Astrocyte (in vitro differentiated cells and primary cell): ENCODE data around the gene CDH23. TPM values are rescaled to one million over a fixed set of nuclear protein-coding genes. Genes with fewer than 3 reads are reported as not detected.

Source experiments
- DNase-seq: peaks from one replicate; pipeline ENCODE4 v3.0.0-alpha.2; 2010; ENCODE audit warnings: low read depth
- FAIRE-seq: peaks from 2 replicates; lab custom pipeline; 2011; peaks lifted over from hg19 to GRCh38; lab: Jason Lieb, UNC
- H2AFZ ChIP-seq: 2 replicates; pipeline ENCODE4 v1.6.0; 2012; ENCODE audit warnings: low read depth, low read length, inconsistent platforms
- H3K27ac ChIP-seq: 2 replicates; pipeline ENCODE4 v1.5.1; 2011; ENCODE audit warnings: low read depth, low read length, inconsistent platforms
- H3K27me3 ChIP-seq: 2 replicates; pipeline ENCODE4 v1.6.0; 2011; ENCODE audit warnings: low read length, inconsistent platforms; ENCODE audit not compliant: insufficient read depth
- H3K36me3 ChIP-seq: 2 replicates; pipeline ENCODE4 v1.5.1; 2011; ENCODE audit warnings: low read length, inconsistent platforms; ENCODE audit not compliant: insufficient read depth
- H3K4me1 ChIP-seq: 2 replicates; pipeline ENCODE4 v1.5.1; 2011; ENCODE audit warnings: low read length, inconsistent platforms; ENCODE audit not compliant: insufficient read depth
- H3K4me2 ChIP-seq: 2 replicates; pipeline ENCODE4 v1.6.0; 2012; ENCODE audit warnings: low read length, inconsistent platforms
- H3K4me3 ChIP-seq: 2 replicates; pipeline ENCODE4 v1.5.1; 2011; ENCODE audit warnings: low read depth, mild to moderate bottlenecking, low read length, inconsistent platforms; ENCODE audit not compliant: insufficient read depth
- H3K79me2 ChIP-seq: 2 replicates; pipeline ENCODE4 v1.6.0; 2012; ENCODE audit warnings: mild to moderate bottlenecking, low read length, inconsistent platforms; ENCODE audit not compliant: insufficient read depth
- H3K9ac ChIP-seq: 2 replicates; pipeline ENCODE4 v1.6.0; 2012; ENCODE audit warnings: mild to moderate bottlenecking, low read length, inconsistent platforms
- H3K9me3 ChIP-seq: 2 replicates; pipeline ENCODE4 v1.5.1; 2012; ENCODE audit warnings: low read depth, mild to moderate bottlenecking, low read length, inconsistent platforms; ENCODE audit not compliant: insufficient read depth
- H4K20me1 ChIP-seq: 2 replicates; pipeline ENCODE4 v1.6.0; 2012; ENCODE audit warnings: low read length, inconsistent platforms; ENCODE audit not compliant: insufficient read depth
- H3K27ac Mint-ChIP-seq: one replicate; pipeline ENCODE4 v1.8.0; 2021; ENCODE audit warnings: mild to moderate bottlenecking, mixed read lengths; ENCODE audit not compliant: unreplicated experiment
- H3K27me3 Mint-ChIP-seq: one replicate; pipeline ENCODE4 v1.8.0; 2021; ENCODE audit warnings: low read depth, mixed read lengths; ENCODE audit not compliant: unreplicated experiment
- H3K36me3 Mint-ChIP-seq: one replicate; pipeline ENCODE4 v1.8.0; 2021; ENCODE audit warnings: low read depth, mixed read lengths; ENCODE audit not compliant: unreplicated experiment
- H3K4me1 Mint-ChIP-seq: one replicate; pipeline ENCODE4 v1.8.0; 2021; ENCODE audit warnings: low read depth, mixed read lengths; ENCODE audit not compliant: unreplicated experiment
- H3K4me3 Mint-ChIP-seq: one replicate; pipeline ENCODE4 v1.8.0; 2021; ENCODE audit warnings: mild to moderate bottlenecking, moderate library complexity, mixed read lengths; ENCODE audit not compliant: unreplicated experiment
- H3K9me3 Mint-ChIP-seq: one replicate; pipeline ENCODE4 v1.8.0; 2021; ENCODE audit warnings: mild to moderate bottlenecking, mixed read lengths; ENCODE audit not compliant: unreplicated experiment
- CTCF ChIP-seq: IDR thresholded peaks from 2 replicates; pipeline ENCODE4 v1.5.1; 2011; ENCODE audit warnings: low read depth, mild to moderate bottlenecking, inconsistent platforms, low read length, moderate library complexity; ENCODE audit not compliant: insufficient read depth
- EZH2 ChIP-seq: IDR thresholded peaks from 2 replicates; pipeline ENCODE4 v1.6.1; 2012; ENCODE audit warnings: mild to moderate bottlenecking, low read length, inconsistent platforms; ENCODE audit not compliant: insufficient read depth
- total RNA-seq: library from RNA; stranded (reverse); gene quantifications from 2 replicates; pipeline ENCODE4 v1.2.1, GENCODE V29; 2021

The CDH23 gene
- total RNA-seq, 1 donor from 2014 or later: not detected

GRCh38 chr10:71688256-71688655 is 291.5 kb downstream of the CDH23 start:
- H3K36me3 Mint-ChIP-seq: no peaks in the 10 kb centered on the region
- no peak for FAIRE-seq

GRCh38 chr10:71690094-71690720 is 293.5 kb downstream of the CDH23 start:
- FAIRE-seq: no peak
- H3K36me3 ChIP-seq: no peaks in the 10 kb centered on the region
- H3K4me2 ChIP-seq: no peak overlapping the region
- H3K27me3 Mint-ChIP-seq: peaks cover 32% of the 10 kb centered on the region
- H3K27ac Mint-ChIP-seq: no peak overlapping the region
- H4K20me1 ChIP-seq: no peaks in the 10 kb centered on the region
- H2AFZ ChIP-seq: no peak overlapping the region
- no peak overlapping the region for H3K9ac ChIP-seq
- H3K9me3 ChIP-seq: peaks cover 2% of the 10 kb centered on the region
- peaks cover 3% of the 10 kb centered on the region for H3K9me3 Mint-ChIP-seq
- no peaks in the 10 kb centered on the region for H3K79me2 ChIP-seq
- no peak overlapping the region for H3K4me3 Mint-ChIP-seq
- no peak overlapping the region for H3K27ac ChIP-seq
- no peaks in the 10 kb centered on the region for H3K4me1 ChIP-seq
- H3K4me3 ChIP-seq: no peak overlapping the region
- no peak for DNase-seq
- TF ChIP-seq CTCF: no peak
- no peak for TF ChIP-seq EZH2
- H3K27me3 ChIP-seq: peaks cover 12% of the 10 kb centered on the region
- no peaks in the 10 kb centered on the region for H3K36me3 Mint-ChIP-seq
- peaks cover 6% of the 10 kb centered on the region for H3K4me1 Mint-ChIP-seq

More at GRCh38 chr10:71688256-71688655, 291.5 kb downstream of the CDH23 start:
- H3K27ac Mint-ChIP-seq: no peak overlapping the region
- Histone ChIP-seq H3K27me3 (peaks cover 12% of the 10 kb centered on the region), H3K4me2 (no peak overlapping the region), H3K27ac (no peak overlapping the region), H3K9me3 (peaks cover 2% of the 10 kb centered on the region), H4K20me1 (no peaks in the 10 kb centered on the region), H3K9ac (no peak overlapping the region), H3K4me1 (no peaks in the 10 kb centered on the region), H2AFZ (no peak overlapping the region), H3K79me2 (no peaks in the 10 kb centered on the region), H3K4me3 (no peak overlapping the region), H3K36me3 (no peaks in the 10 kb centered on the region)
- peaks cover 42% of the 10 kb centered on the region for H3K27me3 Mint-ChIP-seq
- no peak for DNase-seq
- H3K4me1 Mint-ChIP-seq: peaks cover 6% of the 10 kb centered on the region
- peaks cover 3% of the 10 kb centered on the region for H3K9me3 Mint-ChIP-seq
- no peak for TF ChIP-seq CTCF
- no peak for TF ChIP-seq EZH2
- H3K4me3 Mint-ChIP-seq: no peak overlapping the region

GRCh38 chr10:71691405-71691804 is 294.7 kb downstream of the CDH23 start:
- no peak overlapping the region for H3K27ac Mint-ChIP-seq

More at GRCh38 chr10:71691405-71691804, 294.7 kb downstream of the CDH23 start:
- TF ChIP-seq CTCF (no peak), EZH2 (no peak)
- DNase-seq (no peak), FAIRE-seq (no peak)
- Histone ChIP-seq H2AFZ (no peak overlapping the region), H3K27ac (no peak overlapping the region), H3K9ac (no peak overlapping the region), H3K79me2 (no peaks in the 10 kb centered on the region), H3K4me3 (no peak overlapping the region), H4K20me1 (no peaks in the 10 kb centered on the region), H3K36me3 (no peaks in the 10 kb centered on the region), H3K9me3 (peaks cover 2% of the 10 kb centered on the region), H3K27me3 (peaks cover 9% of the 10 kb centered on the region), H3K4me2 (no peak overlapping the region), H3K4me1 (no peaks in the 10 kb centered on the region)
- H3K36me3 Mint-ChIP-seq: no peaks in the 10 kb centered on the region
- no peak overlapping the region for H3K4me3 Mint-ChIP-seq
- no peaks in the 10 kb centered on the region for H3K4me1 Mint-ChIP-seq
- H3K27me3 Mint-ChIP-seq: peaks cover 21% of the 10 kb centered on the region
- peaks cover 3% of the 10 kb centered on the region for H3K9me3 Mint-ChIP-seq
